ENCODE results near the gene USP12.

GRCh38 chr13:27097691-27098090, 73.9 kb downstream of the USP12 start:
- TF ChIP-seq, protein P1, sequence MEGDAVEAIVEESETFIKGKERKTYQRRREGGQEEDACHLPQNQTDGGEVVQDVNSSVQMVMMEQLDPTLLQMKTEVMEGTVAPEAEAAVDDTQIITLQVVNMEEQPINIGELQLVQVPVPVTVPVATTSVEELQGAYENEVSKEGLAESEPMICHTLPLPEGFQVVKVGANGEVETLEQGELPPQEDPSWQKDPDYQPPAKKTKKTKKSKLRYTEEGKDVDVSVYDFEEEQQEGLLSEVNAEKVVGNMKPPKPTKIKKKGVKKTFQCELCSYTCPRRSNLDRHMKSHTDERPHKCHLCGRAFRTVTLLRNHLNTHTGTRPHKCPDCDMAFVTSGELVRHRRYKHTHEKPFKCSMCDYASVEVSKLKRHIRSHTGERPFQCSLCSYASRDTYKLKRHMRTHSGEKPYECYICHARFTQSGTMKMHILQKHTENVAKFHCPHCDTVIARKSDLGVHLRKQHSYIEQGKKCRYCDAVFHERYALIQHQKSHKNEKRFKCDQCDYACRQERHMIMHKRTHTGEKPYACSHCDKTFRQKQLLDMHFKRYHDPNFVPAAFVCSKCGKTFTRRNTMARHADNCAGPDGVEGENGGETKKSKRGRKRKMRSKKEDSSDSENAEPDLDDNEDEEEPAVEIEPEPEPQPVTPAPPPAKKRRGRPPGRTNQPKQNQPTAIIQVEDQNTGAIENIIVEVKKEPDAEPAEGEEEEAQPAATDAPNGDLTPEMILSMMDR (conservative IDR thresholded peaks at IDR 0.05): no peak
- no peak for TF ChIP-seq ZFX (IDR thresholded peaks at IDR 0.05)

All from C4-2B (cell line).